NOMO-1 (cell line): ENCODE data around the gene DPP6.

Experiments used
- DNase-seq, 2 experiments: peaks; one replicate each; lab custom pipeline; 2025; ENCODE audit not compliant: unreplicated experiment in 2 of 2; lab: John Stamatoyannopoulos, UW

The DPP6 gene

DNA sequence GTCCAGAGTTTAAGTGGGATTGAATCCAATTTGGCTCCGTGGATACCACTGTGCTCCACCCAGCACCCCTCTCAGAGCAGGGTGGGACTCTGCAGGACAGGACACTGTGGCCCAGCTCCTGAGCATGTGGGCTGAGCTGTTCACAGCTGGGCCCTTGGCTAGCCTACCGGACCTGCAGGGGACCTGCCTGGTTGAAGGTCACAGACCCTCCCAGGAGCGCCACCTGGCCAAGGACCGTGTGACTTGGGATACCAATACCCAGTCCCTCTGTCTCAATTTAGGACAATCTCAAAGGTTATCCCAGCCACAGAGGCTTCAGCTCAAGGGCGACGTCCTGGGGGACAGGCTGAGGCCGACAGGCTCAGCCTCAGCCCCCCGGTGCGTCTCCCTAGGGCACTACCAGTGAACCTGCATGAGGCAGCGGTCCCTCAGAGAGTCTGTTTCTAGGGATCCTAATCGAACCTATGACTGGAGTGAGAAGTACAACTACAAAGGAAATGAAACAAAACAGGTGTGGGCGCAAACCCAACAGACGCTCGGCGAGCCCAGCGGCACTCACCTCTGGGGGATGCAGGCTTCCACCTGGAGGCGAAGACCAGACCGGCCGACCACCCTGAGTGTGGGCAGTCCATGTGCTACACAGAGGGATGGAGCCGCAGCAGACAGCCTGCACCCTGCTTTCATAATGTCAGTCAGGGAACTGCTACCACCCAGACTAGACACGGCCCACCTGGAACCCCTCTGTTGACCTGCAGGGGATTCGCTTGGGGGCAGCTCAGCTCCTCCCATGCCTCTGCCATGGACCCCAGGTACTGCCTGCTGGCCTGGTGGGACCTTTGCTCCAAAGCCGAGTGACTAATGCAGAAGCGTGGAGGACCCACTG is 847.0 kb downstream of the DPP6 start:
- no peak for DNase-seq

DNA sequence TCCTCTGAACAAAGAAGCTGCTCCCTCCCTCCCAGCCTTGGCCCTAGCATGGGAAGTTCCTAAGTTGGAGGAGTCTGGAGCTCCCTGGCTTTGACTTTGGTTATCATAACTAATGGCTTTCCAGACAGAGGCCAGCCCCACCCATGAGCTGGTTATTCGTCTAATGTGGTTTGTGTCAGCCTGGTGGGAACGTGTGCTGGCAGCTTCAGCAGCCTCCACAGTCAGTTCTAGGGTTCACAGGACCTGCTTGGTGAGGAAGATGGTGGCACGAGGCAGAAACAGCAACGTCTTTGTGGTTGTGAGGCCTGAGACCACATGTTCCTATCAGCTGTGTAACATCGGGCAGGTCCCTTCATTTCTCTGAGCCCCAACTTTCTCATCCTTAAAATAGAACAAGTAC is 847.7 kb downstream of the DPP6 start:
- no peak for DNase-seq

DNA sequence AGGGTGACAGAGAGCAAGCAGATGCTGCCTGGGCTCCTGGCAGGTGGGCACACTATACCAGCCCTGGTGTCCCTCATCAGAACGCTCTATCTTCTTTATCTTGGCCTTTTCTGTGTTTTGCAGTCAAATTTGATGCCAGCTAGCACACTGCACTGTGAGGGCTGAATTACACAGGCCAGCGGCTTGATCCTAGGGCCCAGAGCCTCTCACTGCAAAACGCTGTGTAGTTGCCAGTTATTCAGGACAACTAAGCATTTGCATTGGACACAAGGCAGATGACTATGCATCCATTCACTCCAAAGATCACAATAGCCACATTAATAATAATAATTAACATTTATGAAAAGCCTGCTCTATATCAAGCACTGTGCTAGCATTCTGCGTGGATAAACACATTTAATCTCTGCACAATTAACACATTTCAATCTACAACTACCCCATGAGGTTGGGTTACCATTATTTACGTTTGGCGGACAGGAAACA is 850.4 kb downstream of the DPP6 start:
- no peak for DNase-seq

DNA sequence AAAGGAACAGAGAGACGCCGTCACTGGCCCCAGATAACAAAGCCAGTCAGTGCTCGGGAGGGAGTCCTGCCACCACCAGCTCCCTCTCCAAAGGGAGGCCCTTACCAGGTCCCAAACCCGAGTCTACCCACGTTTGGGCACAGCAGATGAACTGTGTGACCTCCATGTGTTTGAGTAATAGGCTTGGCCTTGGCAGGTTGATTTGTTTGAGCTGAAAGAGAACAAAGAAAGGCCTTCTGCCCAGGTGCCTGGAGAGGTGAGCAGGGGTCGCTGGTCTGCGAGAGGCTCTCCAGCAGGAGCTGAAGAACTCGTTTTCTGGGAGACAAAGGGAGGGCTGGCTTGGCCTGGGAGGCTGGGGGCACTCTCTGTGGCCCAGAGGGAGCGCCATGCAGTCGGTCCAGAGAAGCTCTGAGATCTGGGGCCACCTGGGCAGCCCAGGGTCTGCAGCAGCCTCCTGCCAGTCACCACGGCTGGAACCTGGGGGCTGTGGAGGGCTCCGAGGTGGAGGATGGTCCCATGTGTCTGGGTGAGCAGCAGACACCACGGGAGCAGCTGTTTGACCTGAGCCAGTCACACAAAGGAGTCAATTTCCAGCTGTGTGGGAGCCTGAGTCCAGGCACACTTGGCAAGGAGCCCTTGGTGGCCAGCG is 851.0 kb downstream of the DPP6 start:
- DNase-seq = no peak

DNA sequence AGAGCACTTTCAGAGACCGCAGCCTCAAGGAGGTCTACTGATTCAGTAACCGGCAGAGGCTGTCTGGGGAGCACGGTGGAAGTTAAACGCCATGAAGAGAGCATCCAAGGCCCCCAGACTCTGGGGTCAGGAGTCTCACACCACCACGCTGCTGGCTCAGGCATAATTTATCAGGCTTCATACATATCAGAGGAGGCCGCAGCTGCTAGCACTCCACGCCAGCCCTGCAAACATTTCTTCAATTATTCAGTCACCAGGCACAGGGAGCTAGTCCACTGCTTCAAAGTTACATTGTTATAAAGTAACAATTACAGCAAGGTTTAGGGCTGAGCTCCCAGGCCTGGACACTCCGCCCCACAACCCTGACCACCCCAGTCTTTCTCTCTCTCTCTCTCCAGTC is 852.9 kb downstream of the DPP6 start:
- DNase-seq = no peak

DNA sequence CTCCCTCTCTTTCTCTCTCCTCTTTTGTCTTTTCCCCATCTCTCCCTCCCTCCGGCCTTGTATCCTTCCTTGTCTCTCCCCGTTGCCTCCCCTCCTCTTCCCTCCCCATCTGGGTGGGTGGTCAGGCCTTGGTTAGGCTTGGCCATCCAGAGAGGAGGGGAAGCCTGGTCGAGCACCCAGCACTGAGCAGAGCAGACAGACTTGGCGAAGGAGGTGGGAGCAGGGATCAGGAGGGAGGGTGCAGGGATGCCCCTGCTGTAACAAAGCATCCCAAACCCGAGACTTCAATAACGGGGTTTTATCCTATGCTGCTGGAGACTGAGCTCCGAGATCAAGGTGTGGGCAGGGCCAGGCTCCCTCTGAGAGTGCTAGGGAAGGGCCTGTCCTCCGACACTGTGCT is 853.4 kb downstream of the DPP6 start:
- DNase-seq = no peak

DNA sequence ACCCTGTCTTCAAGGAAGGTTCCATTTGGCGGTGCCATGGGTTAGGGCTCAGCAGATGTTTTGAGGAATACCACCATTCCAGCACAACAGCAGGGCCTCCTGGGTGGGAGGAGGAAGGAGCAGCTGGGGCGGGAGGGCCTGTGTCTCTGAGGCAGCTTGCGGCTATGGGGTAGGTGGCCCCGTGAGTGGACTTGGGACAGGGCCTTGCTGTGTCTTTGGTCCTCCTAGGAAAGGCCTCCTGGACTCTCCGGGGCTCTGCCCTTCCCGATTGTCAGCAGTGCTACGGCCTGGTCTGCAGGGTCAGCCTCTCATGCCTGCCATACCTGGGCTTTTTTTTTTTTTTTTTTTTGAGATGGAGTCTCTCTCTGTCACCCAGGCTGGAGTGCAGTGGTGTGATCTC is 854.0 kb downstream of the DPP6 start:
- no peak for DNase-seq

DNA sequence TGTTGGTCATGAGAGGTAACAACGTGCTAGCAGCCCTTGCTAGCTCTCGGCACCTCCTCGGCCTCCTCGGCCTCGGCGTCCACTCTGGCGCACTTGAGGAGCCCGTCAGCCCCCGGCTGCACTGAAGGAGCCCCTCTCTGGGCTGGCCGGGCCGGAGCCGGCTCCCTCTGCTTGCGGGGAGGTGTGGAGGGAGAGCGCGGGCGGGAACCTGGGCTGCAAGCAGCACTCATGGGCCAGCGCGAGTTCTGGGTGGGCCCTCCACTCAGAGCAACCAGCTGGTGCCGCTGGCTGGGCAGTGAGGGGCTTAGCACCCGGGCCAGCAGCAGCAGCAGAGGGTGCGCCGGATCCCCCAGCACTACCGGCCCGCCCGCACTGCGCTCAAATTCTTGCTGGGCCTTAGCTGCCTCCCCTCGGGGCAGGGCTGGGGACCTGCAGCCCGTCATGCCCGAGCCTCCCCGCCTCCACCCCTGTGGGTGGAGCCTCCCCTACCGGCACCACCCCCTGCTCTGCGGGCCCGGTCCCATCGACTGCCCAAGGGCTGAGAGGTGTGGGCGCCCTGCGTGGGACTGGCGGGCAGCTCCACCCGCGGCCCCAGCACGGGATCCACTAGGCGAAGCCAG is 854.6 kb downstream of the DPP6 start:
- no peak for DNase-seq

DNA sequence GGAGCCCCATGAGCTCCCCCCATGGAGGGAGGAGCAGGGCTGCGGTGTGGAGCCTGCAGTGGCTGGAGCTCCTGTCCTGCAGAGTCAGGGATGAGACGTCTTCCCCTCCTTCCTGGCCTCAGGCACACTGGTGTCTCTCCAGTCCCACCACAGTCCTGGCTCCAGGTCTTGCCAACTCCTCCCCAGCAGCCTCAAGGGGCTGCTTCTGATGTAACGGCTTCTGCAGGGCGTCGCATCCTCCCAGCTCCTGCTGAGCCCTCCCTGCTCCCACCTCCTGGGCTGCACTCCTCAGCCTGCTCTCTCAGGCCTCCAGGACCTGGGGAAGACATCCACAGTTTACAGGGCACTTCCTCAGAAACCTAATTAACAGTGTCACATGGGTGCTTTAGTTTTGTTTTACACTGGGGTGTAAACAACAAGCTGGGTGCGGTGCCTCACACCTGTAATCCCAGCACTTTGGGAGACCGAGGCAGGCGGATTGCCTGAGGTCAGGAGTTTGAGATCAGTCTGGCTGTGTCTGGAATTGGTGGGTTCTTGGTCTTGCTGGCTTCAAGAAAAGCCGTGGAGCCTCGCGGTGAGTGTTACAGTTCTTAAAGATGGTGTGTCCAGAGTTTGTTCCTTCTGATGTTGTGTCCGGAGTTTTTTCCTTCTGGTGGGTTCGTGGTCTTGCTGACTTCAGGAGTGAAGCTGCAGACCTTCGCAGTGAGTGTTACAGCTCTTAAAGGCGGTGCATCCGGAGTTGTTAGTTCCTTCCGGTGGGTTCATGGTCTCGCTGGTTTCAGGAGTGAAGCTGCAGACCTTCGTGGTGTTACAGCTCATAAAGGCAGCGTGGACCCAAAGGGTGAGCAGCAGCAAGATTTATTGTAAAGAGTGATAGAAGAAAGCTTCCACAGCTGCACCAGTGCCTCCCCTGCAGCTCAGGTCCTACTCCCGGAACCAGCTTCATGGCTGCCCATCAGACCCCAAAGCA is 855.7 kb downstream of the DPP6 start:
- DNase-seq = no peak

DNA sequence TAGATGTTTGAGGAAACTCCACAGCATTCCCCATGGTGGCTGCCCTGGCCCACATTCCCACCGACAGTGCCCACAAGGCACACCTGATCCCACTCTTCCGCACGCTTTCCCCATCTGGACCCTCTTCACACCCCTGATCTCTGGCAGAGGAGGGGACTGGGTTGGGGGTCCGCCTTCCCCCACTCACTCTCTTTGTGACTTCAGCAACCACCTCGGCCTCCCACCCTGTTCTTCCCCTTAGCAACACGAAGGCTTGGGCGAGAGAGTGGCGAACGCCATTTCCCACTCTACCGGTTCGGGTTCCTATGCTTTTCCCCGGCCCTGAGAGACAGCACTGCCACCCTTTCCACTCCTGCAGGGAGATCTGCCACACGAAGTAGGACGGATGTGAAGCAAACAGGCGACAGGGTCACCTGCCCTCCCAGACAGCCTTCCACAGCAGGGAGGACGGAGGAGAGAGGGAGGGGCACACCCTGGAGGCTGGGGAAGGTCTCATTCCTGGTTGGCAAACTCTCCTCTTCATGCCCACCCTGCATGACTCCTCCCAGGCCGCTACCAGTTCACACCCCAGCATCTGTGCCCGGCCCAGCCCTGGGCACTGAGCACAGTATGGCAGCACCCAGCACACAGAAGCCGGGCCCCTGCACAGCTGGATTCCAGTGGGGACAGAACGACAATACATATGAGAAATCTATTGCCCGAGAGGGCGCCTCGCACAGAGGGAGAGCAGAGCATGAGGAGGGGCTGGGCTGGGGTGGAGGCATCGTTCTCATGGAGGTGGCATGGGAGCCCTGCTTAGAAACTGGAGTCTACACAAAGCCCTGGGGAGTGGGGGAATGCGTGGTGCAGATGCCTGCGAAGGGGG is 857.3 kb downstream of the DPP6 start:
- DNase-seq = no peak

DNA sequence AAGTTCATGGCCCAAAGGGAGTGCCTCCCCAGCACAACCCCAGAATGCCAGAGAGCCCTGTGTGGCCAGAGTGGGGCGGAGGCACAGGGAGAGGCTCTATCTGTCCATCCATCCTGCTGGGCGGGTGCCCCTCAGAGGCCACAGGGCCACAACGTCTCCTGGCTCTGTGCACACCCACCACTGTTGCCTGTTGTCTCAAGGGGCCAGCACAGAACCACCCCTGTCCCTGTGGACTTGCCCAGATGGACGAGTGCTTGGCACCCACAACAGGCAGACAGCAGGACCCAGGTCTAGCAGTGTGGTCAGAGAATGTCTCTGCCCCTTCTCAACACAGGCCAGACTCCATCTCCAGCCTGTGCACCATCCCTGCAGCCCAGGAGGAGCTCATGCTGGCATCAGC is 857.9 kb downstream of the DPP6 start:
- no peak for DNase-seq

DNA sequence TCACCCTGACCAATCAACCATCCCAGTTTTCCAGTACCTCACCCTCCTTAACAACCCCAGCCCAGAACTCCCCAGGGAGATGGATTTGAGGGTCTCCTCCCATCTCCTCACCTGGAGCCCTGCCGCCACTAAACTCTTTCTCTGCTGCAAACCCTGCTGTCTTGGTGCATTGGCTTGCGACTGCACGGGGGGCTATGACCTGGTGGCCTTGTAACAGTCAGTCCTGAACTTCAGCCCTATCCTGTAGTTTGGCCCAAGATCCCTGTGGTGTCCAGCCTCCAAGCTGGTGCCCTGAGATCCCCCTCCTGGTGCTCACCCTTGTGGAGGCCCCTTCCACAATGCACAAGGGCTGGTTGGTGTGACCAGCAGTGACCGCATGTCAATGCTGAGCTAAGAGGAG is 858.8 kb downstream of the DPP6 start:
- DNase-seq = no peak

DNA sequence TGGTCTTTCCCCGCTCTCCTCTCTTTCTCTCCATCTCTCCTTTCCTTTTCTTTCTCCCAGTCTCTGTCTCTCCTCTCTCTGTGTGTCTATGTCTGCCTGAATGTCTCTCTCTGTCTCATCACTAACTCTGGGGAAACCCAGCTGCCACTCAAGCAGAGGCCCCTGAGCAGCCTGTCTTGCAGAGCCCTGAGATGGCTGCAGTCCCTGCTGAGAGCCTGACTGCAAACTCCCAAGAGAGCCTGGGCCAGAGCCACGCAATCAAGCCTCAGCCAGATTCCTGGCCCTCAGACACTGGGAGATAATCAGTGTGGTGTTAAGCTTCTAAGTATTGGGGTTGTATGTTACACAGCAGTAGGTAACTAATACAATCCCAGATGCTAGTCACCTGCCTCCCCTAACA is 859.2 kb downstream of the DPP6 start:
- DNase-seq = no peak

DNA sequence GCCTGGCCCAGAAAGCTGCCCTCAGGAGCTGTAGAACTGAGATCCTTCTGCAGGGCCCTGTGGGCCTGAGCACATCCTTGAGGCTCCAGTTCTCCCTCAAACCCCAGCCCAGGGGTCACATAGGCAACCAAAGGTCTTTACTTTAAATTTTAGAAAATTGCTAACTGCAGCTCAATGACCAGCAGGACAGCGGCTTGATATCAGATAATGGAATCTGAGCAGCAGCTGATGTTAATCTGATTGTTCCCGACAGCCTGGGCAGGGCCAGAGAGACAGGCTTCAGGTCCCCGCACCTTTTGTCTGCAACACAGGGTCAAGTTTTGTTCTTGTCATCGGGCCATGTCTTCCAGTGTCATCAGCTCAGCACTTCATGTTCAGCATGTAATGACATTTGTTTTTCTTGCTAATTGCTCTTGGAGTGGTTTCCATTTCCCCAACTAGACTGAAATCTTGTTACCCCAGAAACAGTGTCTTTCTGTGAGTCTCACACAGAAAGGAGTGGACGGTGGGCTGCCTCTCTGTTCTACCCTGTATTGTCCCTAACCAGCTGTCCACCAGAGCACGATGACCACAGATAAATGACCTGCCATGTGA is 859.8 kb downstream of the DPP6 start:
- DNase-seq = no peak

DNA sequence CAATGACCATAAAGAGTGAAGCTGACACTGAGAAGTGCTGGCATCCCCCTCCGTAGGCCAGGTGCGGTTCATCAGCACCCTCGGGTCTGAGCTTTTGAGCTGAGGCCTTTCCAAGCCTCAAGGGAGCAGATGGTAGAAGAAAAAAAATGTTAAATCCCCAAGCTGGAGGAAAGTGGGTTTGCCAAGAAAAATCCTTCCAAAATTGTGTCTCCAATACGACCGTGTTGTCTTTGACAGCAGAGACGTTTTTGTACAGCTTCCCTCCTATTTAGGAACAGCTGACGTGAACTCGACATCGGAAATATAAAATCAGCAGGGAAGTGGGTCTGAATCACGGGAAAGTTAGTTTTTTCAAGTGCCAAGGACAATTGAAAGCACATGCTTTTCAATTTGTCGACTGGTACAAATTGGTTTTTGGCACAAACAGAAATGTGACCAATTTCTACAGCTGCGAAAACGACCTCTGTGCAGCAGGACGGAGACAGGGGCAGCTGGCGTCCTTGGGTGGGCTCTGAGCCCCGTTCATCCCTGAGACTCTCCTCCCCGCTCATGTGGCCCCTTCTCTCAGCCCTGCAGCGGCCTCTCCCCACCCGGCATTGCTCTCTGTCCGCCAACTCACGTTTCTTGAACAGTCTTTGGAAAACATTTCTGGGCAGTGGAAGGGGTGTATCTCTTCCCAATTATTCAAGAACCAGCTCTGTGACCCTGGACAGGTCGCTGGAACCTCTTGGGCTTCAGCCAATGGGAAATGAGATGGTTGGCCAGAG is 860.9 kb downstream of the DPP6 start:
- DNase-seq = no peak

DNA sequence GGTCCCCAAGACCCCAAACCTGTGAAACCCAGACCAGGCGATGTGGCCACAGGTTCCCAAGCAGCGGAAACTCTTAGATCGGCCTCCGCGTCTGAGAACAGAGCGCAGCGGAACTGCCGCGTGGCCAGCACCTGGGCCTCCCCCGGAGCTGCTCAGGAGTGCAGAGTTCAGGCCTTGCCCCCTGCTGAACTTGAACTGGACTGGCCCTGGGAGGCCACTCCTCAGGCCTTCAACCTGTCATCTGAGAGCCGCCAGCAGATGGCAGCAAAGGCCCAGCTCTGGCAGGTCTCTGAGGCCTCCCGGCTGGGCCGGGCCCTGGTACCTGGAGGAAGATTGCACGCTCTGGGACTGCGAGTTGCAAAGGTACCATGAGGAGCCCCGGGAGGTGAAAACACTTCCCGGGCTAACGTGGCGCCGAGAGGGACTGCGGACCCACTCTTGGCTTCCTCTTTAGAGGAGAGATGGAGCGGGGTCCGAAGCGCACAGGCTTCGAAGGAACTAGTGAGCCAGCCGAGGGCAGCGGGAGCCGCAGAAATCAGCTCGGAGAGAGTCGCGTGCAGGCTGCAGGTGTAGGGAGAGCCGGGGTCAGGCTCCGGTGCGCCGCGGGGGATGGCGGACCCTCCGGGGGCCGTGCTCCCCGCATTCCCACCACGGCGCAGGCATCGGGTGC is 861.6 kb downstream of the DPP6 start:
- DNase-seq = peak; percentile 9

DNA sequence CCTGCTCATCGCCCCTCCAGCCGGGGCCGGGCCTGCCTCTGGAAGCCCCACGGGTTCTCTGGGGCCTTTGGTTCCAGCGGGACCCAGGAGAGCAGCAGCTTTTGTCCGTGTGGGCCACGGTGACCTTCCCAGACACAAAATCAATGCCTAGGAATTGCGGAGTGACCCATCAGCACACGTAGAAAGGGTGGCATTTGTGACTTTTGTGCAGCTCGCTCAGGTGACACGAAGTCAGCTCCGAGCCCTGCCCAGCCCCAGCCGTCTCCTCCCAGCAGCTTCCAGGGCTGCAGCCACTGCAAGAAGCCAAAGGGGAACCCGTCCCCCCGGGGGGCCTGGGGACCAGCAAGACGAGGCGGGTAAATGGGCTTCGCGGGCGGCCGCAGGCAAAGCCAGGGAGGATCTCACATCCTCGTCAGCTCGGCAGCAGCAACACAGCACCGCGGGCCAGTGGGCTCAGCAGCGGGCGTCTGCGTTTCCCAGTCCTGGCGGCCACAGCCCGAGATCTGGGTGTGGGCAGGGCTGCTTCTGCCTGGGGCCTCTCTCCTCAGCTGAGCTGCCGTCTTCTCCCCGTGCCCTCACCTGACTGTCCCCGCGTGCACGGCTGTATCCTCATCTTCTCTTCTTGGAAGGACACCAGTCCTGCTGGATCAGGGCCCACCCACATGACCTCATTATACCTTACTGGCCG is 862.3 kb downstream of the DPP6 start:
- DNase-seq = no peak

DNA sequence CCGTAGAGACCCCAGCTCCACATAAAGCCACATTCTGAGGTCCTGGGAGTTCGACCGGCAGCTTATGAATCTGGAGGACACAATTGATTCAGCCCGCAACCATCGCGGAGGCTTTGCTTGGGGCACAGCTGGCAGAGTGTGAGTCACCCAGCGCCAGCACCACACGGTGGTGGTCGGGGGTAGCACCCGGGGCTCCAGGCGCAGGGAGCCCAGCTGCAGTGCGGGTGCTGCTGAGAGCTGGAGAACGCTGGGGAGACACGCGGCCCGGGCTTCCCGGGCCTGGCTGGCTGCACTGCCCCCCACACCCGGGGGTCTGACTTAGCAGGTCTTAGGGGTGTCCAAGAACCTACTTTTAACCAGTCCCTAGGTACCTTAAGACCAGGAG is 862.8 kb downstream of the DPP6 start:
- DNase-seq = no peak
